ENCODE measurements around the gene NUB1. TPM values are rescaled to one million over a fixed set of nuclear protein-coding genes. Genes with fewer than 3 reads are reported as not detected.

Gene NUB1
- total RNA-seq, 1 experiment from 2014 or later, result 40.0 TPM

DNA sequence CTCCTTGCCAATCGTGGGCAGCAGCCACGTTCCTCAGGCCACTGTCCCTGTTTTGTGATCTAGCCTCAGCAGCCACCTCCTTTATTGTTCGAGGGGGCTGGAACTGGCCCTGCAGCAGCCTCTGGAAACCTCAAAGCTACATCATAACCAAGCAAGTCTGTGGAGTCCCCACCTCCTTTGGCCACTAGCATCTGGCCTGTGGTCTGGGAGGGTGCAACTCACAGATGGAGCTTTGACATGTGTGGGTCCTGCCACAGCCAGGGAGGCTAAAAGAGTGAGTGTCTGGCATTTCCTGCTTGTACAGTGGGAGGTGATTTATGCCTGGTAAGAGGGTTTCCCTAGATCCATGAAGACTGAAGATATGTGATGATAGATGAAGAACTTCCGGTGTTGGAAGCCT lies 32.3 kb upstream of the NUB1 start:
- Histone ChIP-seq H3K4me3 (ENCODE audit: low read length) (no peak overlapping the region), H3K9ac (ENCODE audit: low read length) (no peak overlapping the region), H3K27ac (ENCODE audit: low read length) (no peak overlapping the region), H3K4me2 (ENCODE audit: low read depth, low read length, poor library complexity, severe bottlenecking) (no peak overlapping the region), H3K79me2 (ENCODE audit: low read length) (no peaks in the 10 kb centered on the region), H3K4me1 (ENCODE audit: low read length) (no peaks in the 10 kb centered on the region), H3K9me3 (ENCODE audit: low read length) (peaks cover 12% of the 10 kb centered on the region), H3K9me2 (replicated peaks; ENCODE audit: insufficient read depth, low read length) (no peaks in the 10 kb centered on the region), H4K20me1 (ENCODE audit: insufficient read depth, low read depth, low read length) (no peaks in the 10 kb centered on the region), H2AFZ (ENCODE audit: low read length) (no peak overlapping the region), H3K27me3 (ENCODE audit: low read length) (no peaks in the 10 kb centered on the region), H3K36me3 (ENCODE audit: insufficient read depth, low read length) (no peaks in the 10 kb centered on the region)
- DNase-seq, result no peak

DNA sequence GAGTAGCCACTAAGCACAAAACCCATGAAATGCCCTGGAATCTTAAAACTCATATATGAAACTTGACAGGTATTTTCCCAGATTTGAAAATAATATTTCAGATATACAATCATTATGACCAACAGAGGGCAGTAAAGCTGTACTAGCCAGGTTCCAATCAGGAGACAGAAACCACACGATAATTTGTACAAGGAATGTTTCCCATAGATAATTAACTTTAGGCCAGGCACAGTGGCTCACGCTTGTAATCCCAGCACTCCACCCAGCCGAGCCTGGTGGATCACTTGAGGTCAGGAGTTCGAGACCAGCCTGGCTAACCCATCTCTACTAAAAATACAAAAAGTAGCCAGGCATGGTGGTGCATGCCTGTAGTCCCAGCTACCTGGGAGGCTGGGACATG lies 31.0 kb upstream of the NUB1 start:
- Histone ChIP-seq H3K4me2 (ENCODE audit: low read depth, low read length, poor library complexity, severe bottlenecking) (no peak overlapping the region), H3K9ac (ENCODE audit: low read length) (no peak overlapping the region), H3K9me3 (ENCODE audit: low read length) (peaks cover 12% of the 10 kb centered on the region), H2AFZ (ENCODE audit: low read length) (no peak overlapping the region), H3K9me2 (replicated peaks; ENCODE audit: insufficient read depth, low read length) (no peaks in the 10 kb centered on the region), H4K20me1 (ENCODE audit: insufficient read depth, low read depth, low read length) (no peaks in the 10 kb centered on the region), H3K79me2 (ENCODE audit: low read length) (no peaks in the 10 kb centered on the region), H3K36me3 (ENCODE audit: insufficient read depth, low read length) (no peaks in the 10 kb centered on the region), H3K4me1 (ENCODE audit: low read length) (no peaks in the 10 kb centered on the region), H3K27me3 (ENCODE audit: low read length) (no peaks in the 10 kb centered on the region), H3K27ac (ENCODE audit: low read length) (no peak overlapping the region), H3K4me3 (ENCODE audit: low read length) (no peak overlapping the region)
- DNase-seq, result peak; percentile 61

DNA sequence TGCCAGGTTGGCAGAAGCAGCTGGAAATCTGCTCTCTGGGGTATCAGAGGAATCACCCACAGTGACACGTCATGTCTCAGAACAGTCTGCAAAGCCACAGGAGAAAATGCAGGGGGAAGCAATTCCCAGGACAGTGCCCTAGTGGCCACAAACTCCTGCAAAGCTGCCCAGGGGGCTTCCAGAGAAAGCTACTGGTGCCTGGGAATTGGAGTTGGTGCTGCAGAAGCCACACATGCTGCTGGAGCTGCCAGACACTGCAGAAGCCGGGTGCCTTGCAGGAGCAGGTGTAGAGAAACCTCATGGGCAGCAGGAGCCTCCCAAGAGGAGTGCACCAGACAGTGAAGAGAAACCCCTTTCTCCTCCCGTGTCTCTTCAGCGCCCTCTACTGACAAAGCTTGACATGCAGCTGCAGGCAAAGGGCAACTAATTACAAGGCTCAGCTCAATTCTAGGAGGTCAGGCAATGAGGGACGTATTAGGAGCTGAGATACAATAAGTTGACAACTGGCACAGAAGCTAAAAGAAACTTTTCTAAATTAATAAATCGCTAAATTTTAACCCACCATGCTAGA lies 30.2 kb upstream of the NUB1 start:
- Histone ChIP-seq H3K27ac (ENCODE audit: low read length) (no peak overlapping the region), H3K36me3 (ENCODE audit: insufficient read depth, low read length) (no peaks in the 10 kb centered on the region), H3K4me3 (ENCODE audit: low read length) (no peak overlapping the region), H2AFZ (ENCODE audit: low read length) (no peak overlapping the region), H3K27me3 (ENCODE audit: low read length) (no peaks in the 10 kb centered on the region), H3K9me2 (replicated peaks; ENCODE audit: insufficient read depth, low read length) (no peaks in the 10 kb centered on the region), H4K20me1 (ENCODE audit: insufficient read depth, low read depth, low read length) (no peaks in the 10 kb centered on the region), H3K9me3 (ENCODE audit: low read length) (peaks cover 12% of the 10 kb centered on the region), H3K4me2 (ENCODE audit: low read depth, low read length, poor library complexity, severe bottlenecking) (no peak overlapping the region), H3K79me2 (ENCODE audit: low read length) (no peaks in the 10 kb centered on the region), H3K4me1 (ENCODE audit: low read length) (no peaks in the 10 kb centered on the region), H3K9ac (ENCODE audit: low read length) (no peak overlapping the region)
- DNase-seq, result peak; percentile 81

- Histone ChIP-seq H3K9ac (ENCODE audit: low read length) (no peak overlapping the region), H3K9me2 (replicated peaks; ENCODE audit: insufficient read depth, low read length) (no peaks in the 10 kb centered on the region), H3K9me3 (ENCODE audit: low read length) (peaks cover 12% of the 10 kb centered on the region), H3K4me2 (ENCODE audit: low read depth, low read length, poor library complexity, severe bottlenecking) (no peak overlapping the region), H3K4me1 (ENCODE audit: low read length) (no peaks in the 10 kb centered on the region), H3K27me3 (ENCODE audit: low read length) (no peaks in the 10 kb centered on the region), H2AFZ (ENCODE audit: low read length) (no peak overlapping the region), H3K27ac (ENCODE audit: low read length) (no peak overlapping the region), H4K20me1 (ENCODE audit: insufficient read depth, low read depth, low read length) (no peaks in the 10 kb centered on the region), H3K36me3 (ENCODE audit: insufficient read depth, low read length) (no peaks in the 10 kb centered on the region), H3K4me3 (ENCODE audit: low read length) (no peak overlapping the region), H3K79me2 (ENCODE audit: low read length) (no peaks in the 10 kb centered on the region)
- no peak for DNase-seq
These were observed 29.3 kb upstream of the NUB1 start for GRCh38 chr7:151312356-151312755.

DNA sequence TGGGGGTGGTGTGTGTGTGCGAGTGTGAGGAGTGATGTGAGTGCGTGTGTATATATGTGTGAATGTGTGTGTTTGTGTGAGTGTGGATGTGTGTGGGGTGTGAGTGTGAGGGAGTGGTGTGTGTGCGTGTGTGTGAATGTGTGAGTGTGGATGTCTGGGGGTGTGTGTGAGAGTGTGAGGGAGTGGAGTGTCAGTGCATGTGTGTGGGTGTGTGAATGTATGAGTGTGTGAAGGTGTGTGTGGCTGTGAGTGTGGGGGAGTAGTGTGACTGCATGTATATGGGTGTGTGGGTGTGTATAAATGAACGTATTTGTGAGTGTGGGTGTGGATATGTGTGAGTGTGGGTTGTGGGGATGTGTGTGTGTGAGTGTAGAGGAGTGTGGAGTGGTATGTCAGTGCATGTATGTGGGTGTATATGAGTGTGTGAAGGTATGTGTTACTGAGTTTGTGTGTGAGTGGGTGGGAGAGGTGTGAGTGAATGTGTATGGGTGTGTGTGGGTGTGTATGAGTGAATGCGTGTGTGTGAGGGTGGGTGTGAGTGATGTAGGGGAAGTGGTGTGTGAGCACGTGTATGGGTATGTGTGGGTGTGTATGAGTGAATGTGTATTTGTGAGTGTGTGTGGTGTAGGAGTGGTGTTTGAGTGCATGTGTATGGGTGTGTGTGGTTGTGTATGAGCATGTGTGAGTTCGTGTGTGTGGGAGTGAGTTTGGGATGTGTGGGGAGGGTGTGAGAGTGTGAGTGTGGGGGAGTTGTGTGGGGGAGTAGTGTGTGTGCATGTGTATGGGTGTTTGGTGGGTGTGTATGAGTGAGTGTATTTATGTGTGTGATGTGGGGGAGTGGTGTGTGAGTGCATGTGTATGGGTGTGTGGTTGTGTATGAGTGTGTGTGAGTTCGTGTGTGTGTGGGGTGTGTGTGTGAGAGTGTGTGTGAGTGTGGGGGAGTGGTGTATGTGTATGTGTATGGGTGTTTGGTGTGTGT lies 28.5 kb upstream of the NUB1 start:
- Histone ChIP-seq H3K9ac (ENCODE audit: low read length) (no peak overlapping the region), H3K9me2 (replicated peaks; ENCODE audit: insufficient read depth, low read length) (no peaks in the 10 kb centered on the region), H3K27ac (ENCODE audit: low read length) (no peak overlapping the region), H3K36me3 (ENCODE audit: insufficient read depth, low read length) (no peaks in the 10 kb centered on the region), H4K20me1 (ENCODE audit: insufficient read depth, low read depth, low read length) (no peaks in the 10 kb centered on the region), H3K4me3 (ENCODE audit: low read length) (no peak overlapping the region), H3K9me3 (ENCODE audit: low read length) (peaks cover 12% of the 10 kb centered on the region), H3K4me1 (ENCODE audit: low read length) (no peaks in the 10 kb centered on the region), H3K27me3 (ENCODE audit: low read length) (no peaks in the 10 kb centered on the region), H3K4me2 (ENCODE audit: low read depth, low read length, poor library complexity, severe bottlenecking) (no peak overlapping the region), H2AFZ (ENCODE audit: low read length) (no peak overlapping the region), H3K79me2 (ENCODE audit: low read length) (no peaks in the 10 kb centered on the region)
- no peak for DNase-seq

- no peaks in the 10 kb centered on the region for H3K9me2 ChIP-seq (replicated peaks; ENCODE audit: insufficient read depth, low read length)
- H3K79me2 ChIP-seq (ENCODE audit: low read length), result no peaks in the 10 kb centered on the region
- H2AFZ ChIP-seq (ENCODE audit: low read length), result no peak overlapping the region
- no peak overlapping the region for H3K4me3 ChIP-seq (ENCODE audit: low read length)
- no peak for DNase-seq
- no peak overlapping the region for H3K9ac ChIP-seq (ENCODE audit: low read length)
- no peak overlapping the region for H3K4me2 ChIP-seq (ENCODE audit: low read depth, low read length, poor library complexity, severe bottlenecking)
- H3K27ac ChIP-seq (ENCODE audit: low read length), result no peak overlapping the region
- H3K36me3 ChIP-seq (ENCODE audit: insufficient read depth, low read length), result no peaks in the 10 kb centered on the region
- no peaks in the 10 kb centered on the region for H3K4me1 ChIP-seq (ENCODE audit: low read length)
- peaks cover 12% of the 10 kb centered on the region for H3K9me3 ChIP-seq (ENCODE audit: low read length)
- no peaks in the 10 kb centered on the region for H4K20me1 ChIP-seq (ENCODE audit: insufficient read depth, low read depth, low read length)
- no peaks in the 10 kb centered on the region for H3K27me3 ChIP-seq (ENCODE audit: low read length)
These were observed 27.8 kb upstream of the NUB1 start for GRCh38 chr7:151313857-151314256.

DNA sequence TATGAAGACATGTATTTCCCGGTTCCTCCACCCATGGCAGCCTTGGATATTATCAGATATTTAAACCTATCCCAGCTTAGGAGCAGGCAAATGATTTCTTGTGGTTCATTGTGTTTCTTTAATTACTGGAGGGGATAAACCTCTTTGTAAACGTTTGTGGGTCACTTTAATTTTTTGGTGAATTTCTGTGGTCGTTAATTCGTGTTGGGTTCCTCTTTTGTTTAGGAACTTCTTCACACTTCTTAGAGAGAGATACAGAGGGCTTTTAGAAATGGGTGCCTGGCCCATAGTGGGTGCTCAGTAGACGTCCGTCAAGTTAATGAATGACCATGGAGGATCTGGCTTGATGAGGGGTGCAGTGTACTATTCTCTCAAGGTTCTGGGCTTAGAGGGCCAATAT lies 27.2 kb upstream of the NUB1 start:
- H3K4me2 ChIP-seq (ENCODE audit: low read depth, low read length, poor library complexity, severe bottlenecking), result no peak overlapping the region
- no peaks in the 10 kb centered on the region for H4K20me1 ChIP-seq (ENCODE audit: insufficient read depth, low read depth, low read length)
- no peaks in the 10 kb centered on the region for H3K4me1 ChIP-seq (ENCODE audit: low read length)
- no peak overlapping the region for H3K27ac ChIP-seq (ENCODE audit: low read length)
- H3K9me3 ChIP-seq (ENCODE audit: low read length), result peaks cover 16% of the 10 kb centered on the region
- no peak overlapping the region for H3K4me3 ChIP-seq (ENCODE audit: low read length)
- H2AFZ ChIP-seq (ENCODE audit: low read length), result no peak overlapping the region
- no peaks in the 10 kb centered on the region for H3K9me2 ChIP-seq (replicated peaks; ENCODE audit: insufficient read depth, low read length)
- no peaks in the 10 kb centered on the region for H3K36me3 ChIP-seq (ENCODE audit: insufficient read depth, low read length)
- H3K27me3 ChIP-seq (ENCODE audit: low read length), result no peaks in the 10 kb centered on the region
- no peak for DNase-seq
- no peak overlapping the region for H3K9ac ChIP-seq (ENCODE audit: low read length)
- H3K79me2 ChIP-seq (ENCODE audit: low read length), result no peaks in the 10 kb centered on the region

DNA sequence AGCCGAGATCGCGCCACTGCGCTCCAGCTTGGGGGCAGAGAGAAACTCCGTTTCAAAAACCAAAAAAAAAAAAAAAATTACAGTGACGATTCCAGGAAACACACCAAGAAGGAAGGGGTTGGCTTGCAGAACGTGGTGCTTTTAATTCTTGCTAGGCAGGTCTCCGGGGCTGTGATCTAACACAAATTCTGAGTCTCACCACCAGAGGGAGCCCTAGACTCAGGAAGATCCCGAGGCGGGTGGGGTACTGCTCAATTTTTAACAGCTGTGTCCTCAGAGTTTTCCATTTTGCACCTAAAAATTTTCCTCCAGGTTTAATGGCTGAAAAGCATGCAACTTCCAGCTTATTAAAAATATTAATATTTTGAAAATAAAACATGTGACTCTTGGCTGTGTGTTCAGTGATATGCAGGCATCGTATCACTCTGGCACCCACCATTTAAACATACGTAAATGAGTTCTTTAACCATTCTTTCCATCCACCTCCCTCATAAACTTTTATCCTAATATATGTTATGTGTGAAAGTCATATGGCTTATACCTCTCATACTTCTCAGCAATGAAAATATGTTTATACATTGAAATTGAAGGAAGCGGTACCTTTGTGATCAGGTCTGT lies 26.5 kb upstream of the NUB1 start:
- Histone ChIP-seq H3K4me3 (ENCODE audit: low read length) (no peak overlapping the region), H3K27me3 (ENCODE audit: low read length) (no peaks in the 10 kb centered on the region), H3K79me2 (ENCODE audit: low read length) (no peaks in the 10 kb centered on the region), H3K9me3 (ENCODE audit: low read length) (peaks cover 23% of the 10 kb centered on the region), H3K36me3 (ENCODE audit: insufficient read depth, low read length) (no peaks in the 10 kb centered on the region), H3K9ac (ENCODE audit: low read length) (no peak overlapping the region), H3K9me2 (replicated peaks; ENCODE audit: insufficient read depth, low read length) (no peaks in the 10 kb centered on the region), H4K20me1 (ENCODE audit: insufficient read depth, low read depth, low read length) (no peaks in the 10 kb centered on the region), H3K27ac (ENCODE audit: low read length) (no peak overlapping the region), H3K4me2 (ENCODE audit: low read depth, low read length, poor library complexity, severe bottlenecking) (no peak overlapping the region), H2AFZ (ENCODE audit: low read length) (no peak overlapping the region), H3K4me1 (ENCODE audit: low read length) (no peaks in the 10 kb centered on the region)
- peak; percentile 89 for DNase-seq

Measured in Karpas-422 (cell line).